Measurements from ENCODE around the gene NSRP1. TPM values are rescaled to one million over a fixed set of nuclear protein-coding genes. Genes with fewer than 3 reads are reported as not detected.

NSRP1 gene
- polyA plus RNA-seq, 1 donor from 2014 or later, result 8.6 TPM

DNA sequence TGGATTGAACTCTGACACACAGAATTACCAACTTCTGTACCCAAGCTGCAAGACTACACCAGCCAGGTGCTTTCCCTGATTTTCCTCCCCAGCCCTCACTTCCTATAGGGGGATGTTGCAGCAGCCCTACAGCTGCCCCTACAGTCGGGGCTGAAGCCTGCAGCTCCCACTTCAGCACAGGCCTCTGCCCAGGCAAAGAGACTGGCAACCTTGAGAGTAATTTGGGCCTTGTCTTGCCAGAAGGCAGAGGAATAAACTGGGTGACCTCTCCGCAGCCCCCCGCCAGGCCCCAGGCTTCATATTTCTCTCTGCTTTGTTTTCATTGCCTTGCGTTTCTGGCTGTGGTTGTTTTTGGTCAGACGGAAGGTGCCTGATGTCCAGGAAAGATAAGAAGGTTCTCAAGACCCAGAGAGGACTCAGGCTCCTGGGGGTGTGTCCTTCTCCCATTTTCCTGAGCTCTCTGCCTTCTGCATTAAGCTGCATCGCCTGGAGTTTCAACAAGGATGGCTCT lies 86.9 kb downstream of the NSRP1 start:
- Histone ChIP-seq H4K20me1 (ENCODE audit: insufficient read depth) (no peaks in the 10 kb centered on the region), H3K4me2 (ENCODE audit: low read length) (no peak overlapping the region), H3K36me3 (ENCODE audit: insufficient read depth, low read length) (no peaks in the 10 kb centered on the region), H3K4me3 (ENCODE audit: low read length) (no peak overlapping the region), H3K9me2 (ENCODE audit: insufficient read depth, low read length) (no peaks in the 10 kb centered on the region), H2AFZ (ENCODE audit: low read depth, low read length) (no peak overlapping the region), H3K79me2 (replicated peaks; ENCODE audit: insufficient read depth, low read length) (no peaks in the 10 kb centered on the region), H3K27ac (ENCODE audit: low read length) (no peak overlapping the region), H3K9me3 (ENCODE audit: low read length) (no peaks in the 10 kb centered on the region), H3K9ac (ENCODE audit: low read length) (no peak overlapping the region), H3K27me3 (ENCODE audit: insufficient read depth, low read depth, low read length) (no peaks in the 10 kb centered on the region), H3F3A (ENCODE audit: insufficient read depth, low read length, poor library complexity, severe bottlenecking) (no peaks in the 10 kb centered on the region)
- TF ChIP-seq EZH2 (IDR thresholded peaks at IDR 0.05; ENCODE audit: borderline replicate concordance, insufficient read depth, low read length, poor library complexity, severe bottlenecking) (no peak), EP300 (conservative IDR thresholded peaks at IDR 0.05; ENCODE audit: poor library complexity, severe bottlenecking) (no peak), POLR2AphosphoS5 (IDR thresholded peaks at IDR 0.05) (no peak), TAF1 (IDR thresholded peaks at IDR 0.05; ENCODE audit: low read depth) (no peak), MXI1 (conservative IDR thresholded peaks at IDR 0.05; ENCODE audit: poor library complexity, severe bottlenecking) (no peak), SMC3 (conservative IDR thresholded peaks at IDR 0.05; ENCODE audit: poor library complexity) (no peak), RAD21 (conservative IDR thresholded peaks at IDR 0.05) (no peak)
- TF ChIP-seq, protein P1, sequence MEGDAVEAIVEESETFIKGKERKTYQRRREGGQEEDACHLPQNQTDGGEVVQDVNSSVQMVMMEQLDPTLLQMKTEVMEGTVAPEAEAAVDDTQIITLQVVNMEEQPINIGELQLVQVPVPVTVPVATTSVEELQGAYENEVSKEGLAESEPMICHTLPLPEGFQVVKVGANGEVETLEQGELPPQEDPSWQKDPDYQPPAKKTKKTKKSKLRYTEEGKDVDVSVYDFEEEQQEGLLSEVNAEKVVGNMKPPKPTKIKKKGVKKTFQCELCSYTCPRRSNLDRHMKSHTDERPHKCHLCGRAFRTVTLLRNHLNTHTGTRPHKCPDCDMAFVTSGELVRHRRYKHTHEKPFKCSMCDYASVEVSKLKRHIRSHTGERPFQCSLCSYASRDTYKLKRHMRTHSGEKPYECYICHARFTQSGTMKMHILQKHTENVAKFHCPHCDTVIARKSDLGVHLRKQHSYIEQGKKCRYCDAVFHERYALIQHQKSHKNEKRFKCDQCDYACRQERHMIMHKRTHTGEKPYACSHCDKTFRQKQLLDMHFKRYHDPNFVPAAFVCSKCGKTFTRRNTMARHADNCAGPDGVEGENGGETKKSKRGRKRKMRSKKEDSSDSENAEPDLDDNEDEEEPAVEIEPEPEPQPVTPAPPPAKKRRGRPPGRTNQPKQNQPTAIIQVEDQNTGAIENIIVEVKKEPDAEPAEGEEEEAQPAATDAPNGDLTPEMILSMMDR (IDR thresholded peaks at IDR 0.05; ENCODE audit: poor library complexity, severe bottlenecking), result no peak
- TF ChIP-seq, protein P2, sequence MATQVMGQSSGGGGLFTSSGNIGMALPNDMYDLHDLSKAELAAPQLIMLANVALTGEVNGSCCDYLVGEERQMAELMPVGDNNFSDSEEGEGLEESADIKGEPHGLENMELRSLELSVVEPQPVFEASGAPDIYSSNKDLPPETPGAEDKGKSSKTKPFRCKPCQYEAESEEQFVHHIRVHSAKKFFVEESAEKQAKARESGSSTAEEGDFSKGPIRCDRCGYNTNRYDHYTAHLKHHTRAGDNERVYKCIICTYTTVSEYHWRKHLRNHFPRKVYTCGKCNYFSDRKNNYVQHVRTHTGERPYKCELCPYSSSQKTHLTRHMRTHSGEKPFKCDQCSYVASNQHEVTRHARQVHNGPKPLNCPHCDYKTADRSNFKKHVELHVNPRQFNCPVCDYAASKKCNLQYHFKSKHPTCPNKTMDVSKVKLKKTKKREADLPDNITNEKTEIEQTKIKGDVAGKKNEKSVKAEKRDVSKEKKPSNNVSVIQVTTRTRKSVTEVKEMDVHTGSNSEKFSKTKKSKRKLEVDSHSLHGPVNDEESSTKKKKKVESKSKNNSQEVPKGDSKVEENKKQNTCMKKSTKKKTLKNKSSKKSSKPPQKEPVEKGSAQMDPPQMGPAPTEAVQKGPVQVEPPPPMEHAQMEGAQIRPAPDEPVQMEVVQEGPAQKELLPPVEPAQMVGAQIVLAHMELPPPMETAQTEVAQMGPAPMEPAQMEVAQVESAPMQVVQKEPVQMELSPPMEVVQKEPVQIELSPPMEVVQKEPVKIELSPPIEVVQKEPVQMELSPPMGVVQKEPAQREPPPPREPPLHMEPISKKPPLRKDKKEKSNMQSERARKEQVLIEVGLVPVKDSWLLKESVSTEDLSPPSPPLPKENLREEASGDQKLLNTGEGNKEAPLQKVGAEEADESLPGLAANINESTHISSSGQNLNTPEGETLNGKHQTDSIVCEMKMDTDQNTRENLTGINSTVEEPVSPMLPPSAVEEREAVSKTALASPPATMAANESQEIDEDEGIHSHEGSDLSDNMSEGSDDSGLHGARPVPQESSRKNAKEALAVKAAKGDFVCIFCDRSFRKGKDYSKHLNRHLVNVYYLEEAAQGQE (IDR thresholded peaks at IDR 0.05; ENCODE audit: borderline replicate concordance), result no peak

DNA sequence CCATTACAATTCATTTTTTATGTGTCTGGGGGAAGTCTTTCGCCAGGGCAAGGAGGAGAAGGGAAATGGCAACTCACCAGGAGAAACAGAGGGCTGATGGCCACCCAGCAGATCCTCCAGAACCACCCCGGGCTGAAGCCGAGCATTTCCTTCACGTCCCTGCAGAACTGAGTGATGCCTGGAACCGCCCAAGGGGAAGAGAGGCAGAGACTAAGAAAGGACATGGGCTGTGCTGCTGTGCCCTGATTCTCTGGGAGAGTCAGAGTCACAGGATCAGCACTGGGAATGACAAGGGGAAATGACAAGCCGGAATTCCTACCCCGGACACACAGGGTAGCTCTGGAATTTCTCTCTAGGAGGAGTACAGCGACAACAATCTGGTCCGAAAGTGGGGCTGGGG lies 91.0 kb downstream of the NSRP1 start:
- Histone ChIP-seq H3K27ac (ENCODE audit: low read length) (no peak overlapping the region), H3K4me3 (ENCODE audit: low read length) (no peak overlapping the region), H4K20me1 (ENCODE audit: insufficient read depth) (no peaks in the 10 kb centered on the region), H3F3A (ENCODE audit: insufficient read depth, low read length, poor library complexity, severe bottlenecking) (no peaks in the 10 kb centered on the region), H3K9ac (ENCODE audit: low read length) (no peak overlapping the region), H3K9me2 (ENCODE audit: insufficient read depth, low read length) (no peaks in the 10 kb centered on the region), H3K27me3 (ENCODE audit: insufficient read depth, low read depth, low read length) (no peaks in the 10 kb centered on the region), H3K79me2 (replicated peaks; ENCODE audit: insufficient read depth, low read length) (no peaks in the 10 kb centered on the region), H3K4me2 (ENCODE audit: low read length) (no peak overlapping the region), H2AFZ (ENCODE audit: low read depth, low read length) (no peak overlapping the region), H3K9me3 (ENCODE audit: low read length) (no peaks in the 10 kb centered on the region), H3K36me3 (ENCODE audit: insufficient read depth, low read length) (no peaks in the 10 kb centered on the region)
- TF ChIP-seq MXI1 (conservative IDR thresholded peaks at IDR 0.05; ENCODE audit: poor library complexity, severe bottlenecking), result no peak
- TF ChIP-seq EP300 (conservative IDR thresholded peaks at IDR 0.05; ENCODE audit: poor library complexity, severe bottlenecking), result no peak
- no peak for TF ChIP-seq EZH2 (IDR thresholded peaks at IDR 0.05; ENCODE audit: borderline replicate concordance, insufficient read depth, low read length, poor library complexity, severe bottlenecking)
- TF ChIP-seq, protein P2 (IDR thresholded peaks at IDR 0.05; ENCODE audit: borderline replicate concordance), result no peak
- TF ChIP-seq, protein P1 (IDR thresholded peaks at IDR 0.05; ENCODE audit: poor library complexity, severe bottlenecking), result no peak
- TF ChIP-seq POLR2AphosphoS5 (IDR thresholded peaks at IDR 0.05), result no peak
- no peak for TF ChIP-seq RAD21 (conservative IDR thresholded peaks at IDR 0.05)
- TF ChIP-seq SMC3 (conservative IDR thresholded peaks at IDR 0.05; ENCODE audit: poor library complexity), result no peak
- TF ChIP-seq TAF1 (IDR thresholded peaks at IDR 0.05; ENCODE audit: low read depth), result no peak

Measured in neural cell (in vitro differentiated cells).